Lower leg skin (tissue), 4 donors: Measurements from ENCODE around the gene MUS81. TPM values are rescaled to one million over a fixed set of nuclear protein-coding genes. Genes with fewer than 3 reads are reported as not detected.

Experiments
- DNase-seq, 2 donors: peaks; one replicate each; pipeline ENCODE4 v3.0.0-alpha.2; 2019; ENCODE audit warnings: low spot score in 2 of 2
- H3K4me3 ChIP-seq: fragments of 200-600 bp; sonication (generic); 2 replicates; pipeline ENCODE4 v1.5.1; 2017; ENCODE audit warnings: mild to moderate bottlenecking, low read depth; ENCODE audit not compliant: poor library complexity, severe bottlenecking
- CTCF ChIP-seq, 3 donors: fragments of 450-650 bp; IDR thresholded peaks; one replicate each; pipeline ENCODE4 v1.5.1; 2016; ENCODE audit warnings: antibody characterized with exemption in 3 of 3, mild to moderate bottlenecking in 3 of 3, moderate library complexity in 2 of 3
- POLR2A ChIP-seq, 2 donors: fragments of 450-650 bp; IDR thresholded peaks; one replicate each; pipeline ENCODE4 v1.6.1; 2016 to 2017; ENCODE audit warnings: antibody characterized with exemption in 2 of 2, mild to moderate bottlenecking in 1 of 2, moderate library complexity in 1 of 2
- WGBS, 2 donors: methylation state at CpG; one replicate each; pipeline ENCODE4 v1.1.5; 2018; 5-methylcytosine and 5-hydroxymethylcytosine counted together
- intact Hi-C: fragments of 100-400 bp; cut with DNase I; formaldehyde crosslinking; loops from one replicate; pipeline ENCODE4 v1.15.0; 2023; ENCODE audit warnings: low total_unique reads
- total RNA-seq, 4 donors: library from RNA; depleted of rRNA; stranded (reverse); fragments of >200 nt; gene quantifications; one replicate each; pipeline ENCODE4 v1.1.0, GENCODE V29; 2016

Gene MUS81
- total RNA-seq, 4 donors from 2014 or later, result 29.3 to 38.1 (median 37.1) TPM

DNA sequence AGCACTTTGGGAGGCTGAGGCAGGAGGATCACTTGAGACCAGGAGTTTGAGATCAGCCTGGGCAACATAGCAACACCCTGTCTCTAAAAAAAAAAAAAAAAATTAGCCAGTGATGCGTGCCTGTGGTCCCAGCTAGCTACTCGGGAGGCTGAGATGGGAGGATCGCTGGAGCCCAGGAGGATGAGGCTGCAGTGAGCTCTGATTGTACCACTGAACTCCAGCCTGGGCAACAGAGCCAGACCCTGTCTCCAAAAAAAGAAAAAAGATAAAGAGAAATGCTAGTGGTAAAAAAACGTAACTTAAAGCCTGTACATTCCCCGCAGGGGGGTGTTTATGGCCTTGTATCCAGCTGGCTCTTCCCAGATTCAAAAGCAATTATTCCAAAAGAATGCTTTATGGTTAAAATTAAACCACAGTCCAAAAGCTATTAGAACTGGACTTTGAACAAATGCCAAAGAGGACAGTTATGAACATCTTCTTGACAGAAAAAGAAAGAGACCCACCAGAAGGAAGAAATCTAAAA is 42.9 kb upstream of the MUS81 start:
- intact Hi-C loops, result loop anchor here (5.0 kb wide), 1 partner anchor 110 kb away; no protein-coding TSS in a partner anchor
- WGBS, 2 donors, result 58 to 64% methylated on average over 5 of the region's 5 CpGs
- no peak for TF ChIP-seq CTCF (IDR thresholded peaks at IDR 0.05)
- no peak for TF ChIP-seq POLR2A (IDR thresholded peaks at IDR 0.05)
- DNase-seq, result no peak
- peak overlapping the region; percentile 52 for H3K4me3 ChIP-seq

DNA sequence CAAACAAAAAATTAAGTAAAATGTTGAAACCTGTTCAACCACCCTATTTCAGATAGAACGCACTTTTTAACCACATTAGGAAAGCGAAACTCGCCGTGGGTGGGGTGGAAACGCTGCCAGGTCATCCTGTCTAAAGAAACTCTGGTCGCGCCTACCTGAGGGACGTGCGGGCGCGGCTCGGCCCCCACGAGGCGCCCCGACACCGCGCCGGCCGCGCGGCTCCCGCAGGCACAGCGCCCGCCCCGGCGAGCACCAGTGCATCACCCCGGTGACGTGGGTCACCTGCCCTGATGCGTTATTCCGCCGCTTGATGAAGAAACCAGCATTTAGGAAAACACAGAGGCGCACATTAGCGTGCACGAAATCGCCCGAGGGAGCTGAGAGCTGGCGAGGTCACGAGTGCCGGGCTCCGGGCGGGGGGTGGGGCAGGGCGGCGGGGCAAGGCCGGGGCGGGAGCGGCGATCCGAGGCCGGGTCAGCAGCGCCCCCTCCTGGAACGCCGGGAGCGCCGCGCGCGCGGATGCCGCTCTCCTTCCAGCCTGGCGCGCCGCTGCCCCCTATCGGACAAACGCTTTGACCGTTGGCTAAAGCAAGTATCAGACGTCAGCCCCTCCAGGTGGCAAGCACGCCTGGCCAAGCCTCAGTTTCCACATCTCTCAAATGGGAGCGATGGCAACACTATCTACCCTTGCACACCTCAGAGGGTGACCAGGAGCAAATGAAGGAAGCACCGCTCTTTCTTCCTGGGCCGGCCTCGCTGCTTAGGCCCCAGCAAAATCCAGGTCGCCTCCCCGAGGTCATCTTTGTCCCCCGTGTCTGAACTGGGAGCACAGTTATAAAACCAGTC is 42.2 kb upstream of the MUS81 start:
- 6 to 8% methylated on average over 47 to 71 of the region's 74 CpGs for WGBS, 2 donors
- peak overlapping the region; percentile 52 for H3K4me3 ChIP-seq
- DNase-seq, result peak; percentile 90 to 99
- intact Hi-C loops, result loop anchor here (5.0 kb wide), 1 partner anchor 111 kb away; no protein-coding TSS in a partner anchor
- peak in 2 of 3 donors; percentile 62 to 97 for TF ChIP-seq CTCF (IDR thresholded peaks at IDR 0.05)
- TF ChIP-seq POLR2A (IDR thresholded peaks at IDR 0.05), result no peak

GRCh38 chr11:65821107-65821506 is 39.1 kb upstream of the MUS81 start:
- WGBS, 2 donors, result 64 to 82% methylated on average over 8 of the region's 8 CpGs
- DNase-seq, result no peak
- no peak overlapping the region for H3K4me3 ChIP-seq
- TF ChIP-seq POLR2A (IDR thresholded peaks at IDR 0.05) (no peak), CTCF (IDR thresholded peaks at IDR 0.05) (no peak)
- intact Hi-C loops, result loop anchor here (10.0 kb wide), 1 partner anchor 46 kb away; no protein-coding TSS in a partner anchor

DNA sequence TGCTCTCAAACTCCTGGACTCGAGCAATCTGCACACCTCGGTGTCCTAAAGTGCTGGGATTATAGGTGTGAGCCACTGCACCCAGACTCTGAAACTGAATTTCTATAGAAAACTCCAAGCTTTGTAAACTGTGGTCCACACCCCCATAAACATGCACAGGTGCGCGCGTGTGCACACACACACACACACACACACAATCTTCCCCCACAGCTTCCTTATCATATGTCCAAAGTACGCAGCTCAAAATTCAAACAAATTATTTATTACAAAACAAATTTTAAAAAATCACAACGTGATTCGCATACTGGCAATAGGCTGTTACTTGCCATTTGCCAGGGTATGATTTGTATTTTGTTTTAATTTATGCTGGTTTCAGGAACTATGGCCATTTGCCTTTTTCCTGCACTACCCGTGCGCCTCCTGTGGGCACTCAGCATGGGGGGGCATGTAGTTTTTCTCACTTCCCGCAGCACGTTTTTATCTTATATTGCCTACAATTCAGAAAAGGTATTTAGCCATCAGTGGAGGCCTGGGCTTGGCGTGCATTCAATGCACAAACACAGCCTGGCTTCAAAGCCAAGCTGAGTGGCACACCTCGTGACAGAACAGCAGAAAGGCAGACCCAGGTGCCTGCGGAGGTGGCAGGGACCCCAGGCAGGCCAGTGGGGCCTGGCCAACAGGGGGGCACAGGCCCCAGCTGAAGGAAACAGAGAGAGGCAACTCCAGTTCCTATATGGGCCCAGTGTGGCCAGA is 37.3 kb upstream of the MUS81 start:
- intact Hi-C loops, result loop anchor here (10.0 kb wide), 1 partner anchor 48 kb away; no protein-coding TSS in a partner anchor
- WGBS, 2 donors, result 78 to 87% methylated on average over 15 of the region's 15 CpGs
- no peak for TF ChIP-seq CTCF (IDR thresholded peaks at IDR 0.05)
- TF ChIP-seq POLR2A (IDR thresholded peaks at IDR 0.05), result no peak

GRCh38 chr11:65826984-65827735 is 33.1 kb upstream of the MUS81 start:
- intact Hi-C loops, result loop anchor here (10.0 kb wide), 1 partner anchor 52 kb away; no protein-coding TSS in a partner anchor
- 87 to 88% methylated on average over 8 of the region's 8 CpGs for WGBS, 2 donors

More for the DNA sequence above, 37.3 kb upstream of the MUS81 start:
- no peak overlapping the region for H3K4me3 ChIP-seq
- DNase-seq, result no peak

More at GRCh38 chr11:65826984-65827735, 33.1 kb upstream of the MUS81 start:
- no peak overlapping the region for H3K4me3 ChIP-seq
- TF ChIP-seq CTCF (IDR thresholded peaks at IDR 0.05) (no peak), POLR2A (IDR thresholded peaks at IDR 0.05) (no peak)
- DNase-seq, result no peak
